HG02870 (cell line): Measurements from ENCODE around the gene ATP11A.
"Not testable (repeated sequence)": the region's sequence is repeated elsewhere in the genome, so short reads cannot be mapped to it uniquely, and the experiment has no call there.

Experiments used
- ATAC-seq: cut with Tn5 transposase; IDR thresholded peaks from one replicate; pipeline ENCODE4 v1.9.1; 2021; ENCODE audit warnings: mild to moderate bottlenecking, moderate library complexity; ENCODE audit not compliant: unreplicated experiment

Gene ATP11A

DNA sequence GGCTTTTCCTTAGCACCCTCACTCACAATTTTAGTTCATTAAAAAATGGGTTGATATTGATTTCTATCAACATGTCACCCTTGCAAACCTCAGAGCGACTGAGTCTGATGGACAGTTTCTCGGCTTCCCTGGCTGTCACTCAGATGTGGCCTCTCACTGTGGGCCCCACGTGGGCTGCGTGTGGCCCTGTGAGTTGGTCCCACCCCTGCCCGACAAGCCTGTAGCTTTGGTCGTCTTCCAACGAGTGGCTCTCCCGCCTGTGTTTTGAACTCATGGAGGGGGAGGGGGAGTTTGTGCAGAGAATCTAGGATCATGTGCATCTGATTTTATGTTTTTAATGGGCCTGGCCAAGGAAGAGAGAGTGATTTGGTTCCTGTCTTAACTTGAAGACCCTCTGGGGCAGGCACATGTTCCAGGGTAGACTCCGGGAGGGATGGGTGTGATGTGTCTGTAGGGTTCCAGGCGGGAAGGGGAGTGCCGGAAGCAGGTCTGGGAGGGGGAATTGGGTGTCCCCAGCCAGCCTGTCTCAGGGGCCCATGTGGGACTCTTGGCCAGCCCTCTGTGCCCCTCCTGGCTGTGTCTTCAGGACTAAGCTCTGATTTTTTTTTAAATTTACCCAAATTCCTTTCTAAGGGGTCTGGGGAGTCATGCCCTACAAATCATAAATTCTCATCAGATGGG, 18.9 kb downstream of the ATP11A start:
- no peak for ATAC-seq

DNA sequence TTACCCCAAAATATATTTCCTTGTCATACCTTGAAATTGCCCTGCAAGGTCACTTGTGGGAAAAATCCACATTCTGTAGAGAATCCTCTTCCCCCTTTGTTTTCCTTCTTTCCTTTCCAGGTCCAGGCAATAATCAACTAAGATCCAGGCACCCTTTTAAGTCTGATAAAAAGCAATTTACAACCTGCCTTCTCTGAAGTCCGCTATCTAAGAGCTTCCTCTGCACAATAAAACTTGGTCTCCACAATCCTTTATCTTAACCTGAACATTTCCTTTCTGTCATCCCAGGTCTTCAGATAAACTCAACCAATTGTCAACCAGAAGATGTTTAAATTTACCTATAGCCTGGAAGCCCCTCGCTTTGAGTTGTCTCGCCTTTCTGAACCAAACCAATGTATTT, 19.5 kb downstream of the ATP11A start:
- ATAC-seq = not testable (repeated sequence)

DNA sequence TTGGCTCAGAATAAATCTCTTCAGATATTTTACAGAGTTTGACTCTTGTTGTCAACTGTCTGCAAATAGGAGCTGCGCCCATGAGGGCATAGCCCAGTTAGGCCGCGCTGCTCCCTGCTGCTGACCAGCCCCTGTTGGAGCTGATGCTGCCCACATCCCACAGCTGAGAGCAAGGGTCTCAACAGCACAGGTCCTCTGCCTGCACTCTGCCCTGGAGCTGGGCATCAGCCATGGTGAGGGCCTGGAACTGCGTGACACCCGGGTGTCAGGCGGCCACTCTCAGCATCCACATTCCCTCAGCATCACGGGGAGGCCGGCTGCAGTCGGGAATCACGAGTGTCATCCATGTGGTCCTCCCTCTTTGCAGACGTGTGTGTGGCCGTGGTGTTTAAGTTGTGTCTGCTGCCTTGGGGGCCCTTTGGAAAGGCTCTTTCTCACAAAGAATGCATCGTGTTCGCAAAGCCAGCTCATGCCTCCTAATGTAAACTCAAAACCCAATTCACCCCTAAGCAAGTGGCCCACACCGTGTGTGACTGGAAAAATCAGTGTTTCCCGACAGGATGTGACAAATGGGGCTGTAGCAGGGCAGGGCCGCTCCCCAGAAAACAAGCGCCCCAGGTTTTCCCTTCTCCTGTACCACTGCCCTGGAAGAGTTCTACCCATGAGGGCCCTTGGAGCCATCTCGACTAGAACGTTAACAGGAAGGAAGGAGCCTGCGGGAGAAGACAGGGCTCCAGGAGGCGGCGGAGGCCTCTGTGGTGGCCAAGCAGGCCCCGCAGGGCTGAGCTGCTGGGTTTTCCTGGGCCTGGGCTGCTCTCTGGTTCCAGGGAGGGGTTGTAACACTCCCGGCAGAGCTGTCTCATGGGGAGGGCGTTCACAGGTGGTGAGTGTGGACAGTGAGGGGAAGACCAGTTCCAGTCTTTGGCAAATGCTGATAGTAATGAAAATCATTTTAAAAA, 20.3 kb downstream of the ATP11A start:
- no peak for ATAC-seq

DNA sequence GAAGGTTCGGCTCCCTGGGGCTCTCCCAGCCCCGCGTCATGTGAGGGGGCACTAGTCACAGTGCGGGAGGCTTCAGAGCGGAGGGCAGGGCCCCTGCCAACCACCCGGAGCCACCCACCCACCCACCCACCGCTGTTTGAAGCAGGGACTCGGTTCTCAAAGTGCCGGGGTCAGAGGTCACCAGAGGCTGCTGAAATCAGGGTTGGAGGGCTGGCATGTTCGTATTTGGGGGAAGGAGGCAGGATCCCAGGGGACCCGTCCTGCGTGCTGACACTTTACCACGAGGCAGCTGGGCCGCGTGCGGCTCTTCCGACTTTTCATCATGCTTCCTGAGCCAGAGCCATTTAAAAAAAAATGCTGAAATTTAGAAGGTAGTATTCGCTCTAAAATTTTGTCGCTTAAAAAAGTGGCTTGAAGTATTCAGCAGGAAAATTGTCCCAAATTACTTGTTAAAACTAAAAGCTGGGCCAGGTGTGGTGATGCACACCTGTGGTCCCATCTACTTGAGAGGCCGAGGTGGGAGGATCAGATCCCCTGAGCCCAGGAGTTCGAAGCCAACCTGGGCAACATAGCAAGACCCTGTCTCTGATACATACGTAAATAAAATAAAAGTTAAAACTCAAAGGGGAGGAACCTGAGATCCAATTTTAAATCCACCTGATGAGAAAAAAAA, 21.2 kb downstream of the ATP11A start:
- ATAC-seq = no peak

DNA sequence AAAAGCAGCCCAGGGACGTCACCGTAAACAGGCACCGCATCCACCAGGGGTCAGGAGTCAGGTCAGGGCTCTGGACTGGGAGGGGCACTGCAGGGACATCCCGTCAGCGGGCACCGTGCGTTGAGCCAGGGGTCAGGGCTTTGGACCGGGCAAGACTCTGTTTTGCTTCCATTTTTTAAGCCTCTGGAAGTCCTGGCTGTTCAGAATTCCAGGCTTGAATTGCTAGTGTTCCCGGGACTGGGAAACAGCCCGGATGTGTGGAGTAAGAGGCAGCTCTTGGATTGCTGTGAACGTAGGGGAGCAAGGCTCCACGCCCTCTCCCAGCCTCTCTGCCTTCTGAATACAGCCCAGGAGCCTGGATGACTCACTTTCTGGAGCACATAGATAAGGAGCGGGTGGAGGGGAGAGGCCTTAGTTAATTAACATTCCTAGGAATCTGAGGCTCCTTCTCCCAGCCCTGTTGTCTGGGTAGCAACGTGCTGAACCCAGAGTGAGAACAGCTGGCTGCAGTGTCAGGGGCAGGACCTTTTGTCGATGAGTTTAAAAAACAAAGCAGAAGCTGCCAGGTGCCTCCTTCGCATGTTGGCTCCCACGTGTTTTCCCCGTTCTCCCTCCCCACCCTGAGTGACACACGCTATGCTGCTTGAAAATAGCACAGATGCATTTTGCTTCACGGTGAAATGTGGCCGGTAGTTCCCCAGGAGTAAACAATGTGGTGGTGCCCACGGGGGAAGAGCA, 21.9 kb downstream of the ATP11A start:
- ATAC-seq = peak; percentile 69

DNA sequence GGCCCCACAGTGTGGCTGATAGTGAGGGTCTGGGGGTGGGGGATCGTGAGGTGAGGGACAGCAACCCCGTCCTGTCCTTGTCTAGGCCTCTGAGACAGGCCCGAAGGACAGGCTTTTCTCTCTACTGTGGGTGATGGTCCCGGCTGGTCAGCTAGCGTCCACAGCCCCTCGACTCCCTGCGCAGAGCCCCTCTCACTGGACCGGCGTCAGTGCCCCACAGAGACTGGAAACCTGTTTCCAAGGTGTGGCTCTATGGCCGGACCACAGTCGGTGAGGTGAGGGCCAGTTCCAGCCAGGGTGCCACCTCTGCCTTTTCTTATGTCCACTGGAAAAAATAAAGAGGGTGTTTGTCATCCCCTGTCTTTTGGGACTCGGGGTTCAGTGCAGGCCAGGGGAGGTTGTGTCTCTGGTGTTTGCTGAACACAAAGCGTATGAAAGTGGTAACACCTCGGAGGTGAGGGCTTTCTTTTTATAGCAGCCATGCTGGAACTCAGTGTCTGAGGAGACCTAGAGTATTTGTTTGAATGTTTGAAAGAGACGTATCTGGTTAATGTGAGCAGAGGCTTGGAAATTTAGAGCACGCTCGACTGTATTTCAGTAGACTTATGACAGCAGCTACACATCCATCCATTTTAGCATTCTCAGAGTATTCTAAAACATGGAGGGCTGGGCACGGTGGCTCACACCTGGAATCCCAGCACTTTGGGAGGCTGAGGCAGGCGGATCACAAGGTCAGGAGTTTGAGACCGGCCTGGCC, 22.8 kb downstream of the ATP11A start:
- ATAC-seq = no peak

DNA sequence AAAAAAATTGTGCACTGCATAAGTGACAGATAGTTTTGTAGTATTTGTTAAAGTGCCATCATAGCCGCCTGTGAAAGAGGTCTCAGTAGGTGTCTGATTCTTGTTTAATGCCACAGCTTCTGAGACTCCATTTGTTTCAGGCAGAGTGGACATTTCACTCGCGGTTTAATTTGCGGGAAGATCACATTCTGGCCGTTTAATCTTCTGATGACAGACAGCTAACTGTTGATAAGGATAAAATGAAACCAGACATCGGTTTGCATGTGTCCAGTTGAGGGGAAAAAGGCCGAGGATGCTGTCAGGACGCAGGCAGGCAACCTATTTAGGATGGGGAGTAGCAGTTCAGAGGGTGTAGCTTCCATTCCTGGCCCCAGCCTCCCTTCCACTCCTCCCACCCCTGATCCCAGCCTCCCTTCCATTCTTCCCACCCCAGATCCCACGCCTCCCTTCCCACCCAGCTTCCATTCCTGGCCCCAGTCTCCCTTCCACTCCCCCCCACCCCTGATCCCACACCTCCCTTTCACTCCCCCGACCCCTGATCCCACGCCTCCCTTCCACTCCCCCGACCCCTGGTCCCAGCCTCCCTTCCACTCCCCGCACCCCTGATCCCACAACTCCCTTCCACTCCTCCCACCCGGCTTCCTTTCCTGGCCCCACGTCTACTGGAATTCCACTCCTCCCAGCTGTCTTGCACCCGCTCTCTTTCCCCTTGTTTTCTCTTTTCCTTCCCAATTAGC, 23.8 kb downstream of the ATP11A start:
- ATAC-seq = no peak

DNA sequence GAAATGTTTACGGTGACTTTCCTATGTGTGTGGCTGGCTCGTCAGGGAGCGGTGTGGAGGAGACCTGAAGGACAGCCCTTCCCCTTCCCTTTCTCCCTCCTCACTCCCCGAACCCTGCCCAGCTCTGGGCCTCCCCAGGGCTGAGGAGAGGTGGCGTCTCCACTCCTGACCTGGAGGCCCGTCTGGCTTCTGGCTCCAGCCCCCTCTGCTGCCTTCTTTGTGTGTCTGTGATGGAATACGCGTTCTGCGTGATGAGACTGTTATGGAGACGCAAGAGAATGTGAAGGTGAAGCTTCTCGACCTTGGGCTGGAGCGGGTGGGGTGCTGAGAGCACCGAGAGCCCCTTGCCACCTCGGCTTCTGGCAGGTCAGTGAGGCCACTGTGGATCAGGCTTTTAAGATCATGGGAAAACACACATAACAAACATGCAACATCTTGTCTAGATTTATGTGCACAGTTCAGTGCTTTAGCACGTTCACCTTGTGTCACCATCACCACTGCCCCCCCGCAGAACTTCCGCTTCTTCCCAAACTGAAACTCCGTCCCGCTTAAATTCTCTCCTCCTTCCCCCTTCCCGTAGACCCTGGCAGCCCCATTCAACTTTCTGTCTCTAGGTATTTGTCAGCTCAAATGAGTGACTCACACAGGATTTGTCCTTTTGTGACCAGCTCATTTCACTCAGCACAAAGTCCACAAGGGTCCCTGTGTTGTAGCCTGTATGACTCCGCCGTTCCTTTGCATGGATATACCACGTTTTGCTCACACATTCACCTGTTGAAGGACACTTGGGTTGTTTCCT, 24.7 kb downstream of the ATP11A start:
- ATAC-seq = no peak

DNA sequence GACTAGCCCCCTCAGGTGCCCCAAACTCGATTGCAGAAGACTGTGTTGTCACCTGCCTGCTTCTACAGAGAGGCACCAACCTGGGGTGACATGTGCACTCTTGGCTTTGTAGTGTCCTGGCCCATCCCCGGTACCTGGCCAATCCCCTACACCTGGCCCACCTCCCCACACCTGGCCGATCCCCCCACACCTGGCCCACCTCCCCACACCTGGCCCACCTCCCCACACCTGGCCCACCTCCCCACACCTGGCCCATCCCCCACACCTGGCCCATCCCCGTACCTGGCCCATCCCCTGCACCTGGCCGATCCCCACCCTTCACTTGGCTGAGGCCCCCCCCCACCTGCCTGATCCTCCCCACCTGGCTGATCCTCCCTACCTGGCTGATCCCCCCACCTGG, 25.4 kb downstream of the ATP11A start:
- no peak for ATAC-seq

DNA sequence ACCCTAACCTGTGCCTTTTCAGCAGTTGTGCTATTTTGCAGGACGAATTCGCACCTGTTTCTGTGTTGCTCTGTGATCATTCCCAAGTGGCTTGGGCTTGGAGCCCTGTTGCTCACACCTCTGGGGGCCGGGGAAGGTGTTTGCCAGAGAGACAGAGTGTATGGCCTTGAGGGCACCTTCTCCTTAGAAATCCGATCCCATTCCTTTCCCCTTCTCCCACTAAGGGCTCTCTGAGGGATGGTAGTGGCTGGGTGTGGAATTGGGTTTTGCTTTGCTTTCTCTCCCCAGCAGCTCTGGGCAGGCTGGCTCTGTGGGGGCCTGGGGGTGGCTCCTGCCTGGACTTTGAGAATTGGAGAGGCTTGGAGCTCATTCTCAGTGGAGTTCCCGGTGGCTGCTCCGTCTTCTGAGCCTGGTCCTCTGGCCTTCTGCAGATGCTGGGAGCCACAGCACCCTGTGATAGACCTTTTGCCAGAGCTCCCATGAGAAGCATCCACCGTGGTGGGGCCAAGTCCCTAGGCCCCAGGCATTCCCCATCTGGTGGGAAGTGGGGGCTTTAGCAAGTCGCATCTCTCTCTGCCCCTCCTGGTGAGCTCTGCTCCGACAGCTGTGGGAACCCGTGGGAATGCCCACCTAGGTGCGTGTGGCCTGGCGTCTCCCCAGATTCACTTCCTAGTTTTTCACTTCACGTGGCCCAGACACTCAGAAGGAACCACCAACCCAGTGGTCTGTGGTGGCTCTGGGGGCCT, 26.1 kb downstream of the ATP11A start:
- ATAC-seq = no peak

DNA sequence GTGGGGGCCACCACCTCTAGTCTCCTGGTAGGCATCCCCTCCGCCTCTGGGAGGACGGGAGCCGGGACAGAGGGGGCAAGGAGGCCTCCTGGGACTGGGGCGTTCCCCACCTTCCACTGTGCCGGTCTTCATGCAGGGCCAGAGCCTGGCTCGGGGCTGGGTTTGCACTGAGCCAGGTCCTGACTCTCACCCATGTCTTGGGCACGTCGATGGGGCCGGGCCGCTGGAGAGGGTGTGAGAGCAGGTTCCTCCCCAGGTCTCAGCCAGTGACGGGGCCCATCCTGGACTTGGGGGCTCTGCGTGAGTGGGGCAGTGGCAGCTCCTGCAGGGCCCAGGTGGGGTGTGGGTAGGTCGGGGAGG, 26.6 kb downstream of the ATP11A start:
- ATAC-seq = no peak

DNA sequence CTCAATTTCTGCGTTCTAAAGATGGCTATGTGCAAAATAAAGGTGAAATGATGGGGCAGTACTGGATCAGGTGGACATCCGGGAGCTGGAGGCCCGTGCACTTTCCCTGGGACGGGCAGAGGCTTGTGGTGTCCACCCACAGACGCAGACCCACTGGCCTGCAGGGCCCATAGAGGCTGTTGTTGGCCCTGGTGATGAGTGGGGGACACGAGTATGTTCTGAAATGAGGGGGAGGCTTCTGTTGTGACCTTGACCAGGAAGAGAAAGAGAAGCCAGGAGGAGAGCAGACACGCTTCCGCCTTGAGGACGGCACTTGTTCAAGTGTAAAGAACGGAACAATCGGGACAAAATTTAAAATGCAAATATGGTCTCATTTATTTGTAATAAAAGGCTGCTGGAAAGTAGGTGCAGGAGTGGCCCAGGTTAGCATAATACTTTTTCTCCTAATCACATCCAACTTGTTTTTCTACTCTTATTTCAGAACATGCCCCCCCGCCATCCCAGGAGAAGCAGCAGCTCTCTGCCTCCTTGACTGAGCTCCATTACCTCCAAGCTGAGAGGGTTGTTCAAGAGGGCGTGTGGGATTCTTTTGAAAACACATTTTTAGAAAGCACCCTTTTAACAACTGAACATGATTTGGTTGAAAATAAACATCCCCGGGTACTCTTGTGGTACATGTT, 27.1 kb downstream of the ATP11A start:
- no peak for ATAC-seq

DNA sequence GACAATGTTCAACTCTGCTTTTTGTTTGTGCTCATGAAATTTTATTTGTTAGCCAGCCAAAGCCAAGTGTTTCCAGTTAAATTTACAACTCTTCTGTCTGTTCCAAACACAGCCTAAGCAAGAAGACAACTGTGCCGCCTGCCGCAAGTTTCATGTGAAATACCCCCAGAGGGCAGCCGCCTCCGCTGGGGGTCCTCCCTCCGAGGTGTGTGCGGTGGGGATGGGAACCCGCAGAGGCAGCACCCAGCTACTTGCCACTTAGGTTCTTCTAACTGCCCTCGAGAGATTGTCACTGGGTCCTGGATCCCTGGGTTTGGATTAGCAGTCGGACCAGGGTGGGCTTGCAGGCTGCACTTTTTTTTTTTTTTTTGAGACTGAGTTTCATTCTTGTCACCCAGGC, 28.5 kb downstream of the ATP11A start:
- no peak for ATAC-seq

DNA sequence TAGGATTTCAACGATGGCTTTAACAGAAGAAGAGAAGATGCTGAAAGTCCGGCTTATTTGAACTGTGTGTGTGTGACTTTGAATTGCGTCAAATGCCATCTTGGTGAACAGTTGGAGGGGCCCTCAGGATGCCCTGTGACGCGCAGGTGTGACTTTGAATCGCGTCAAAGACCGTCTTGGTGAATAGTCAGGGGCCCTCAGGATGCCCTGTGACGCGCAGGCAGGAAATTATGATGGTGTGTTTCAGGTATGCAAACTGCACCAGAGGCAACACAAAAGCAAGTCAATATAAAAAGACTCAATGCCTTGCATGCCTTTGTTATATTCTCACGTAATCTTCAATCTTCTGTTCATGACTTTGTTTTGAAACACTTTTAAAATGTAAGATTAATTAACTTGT, 29.2 kb downstream of the ATP11A start:
- no peak for ATAC-seq

DNA sequence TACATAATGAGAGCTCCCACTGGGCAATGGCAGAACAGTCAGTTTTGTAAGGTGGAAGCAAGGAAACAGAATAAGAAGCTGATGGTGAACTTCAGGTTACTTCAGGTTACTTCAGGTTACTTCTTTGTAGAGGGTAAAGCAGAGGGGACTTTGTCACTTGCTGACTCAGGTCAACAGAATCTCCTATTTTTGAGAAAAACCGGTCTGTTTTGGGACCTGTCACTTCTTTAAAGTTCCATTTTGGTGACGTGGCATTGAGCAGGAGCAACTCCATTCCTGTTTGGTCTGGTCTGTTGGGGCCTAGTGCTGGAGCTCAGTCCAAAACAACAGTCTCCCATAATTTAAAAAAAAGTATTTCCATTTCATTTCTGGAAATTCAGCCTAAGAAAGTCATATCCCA, 29.7 kb downstream of the ATP11A start:
- no peak for ATAC-seq

DNA sequence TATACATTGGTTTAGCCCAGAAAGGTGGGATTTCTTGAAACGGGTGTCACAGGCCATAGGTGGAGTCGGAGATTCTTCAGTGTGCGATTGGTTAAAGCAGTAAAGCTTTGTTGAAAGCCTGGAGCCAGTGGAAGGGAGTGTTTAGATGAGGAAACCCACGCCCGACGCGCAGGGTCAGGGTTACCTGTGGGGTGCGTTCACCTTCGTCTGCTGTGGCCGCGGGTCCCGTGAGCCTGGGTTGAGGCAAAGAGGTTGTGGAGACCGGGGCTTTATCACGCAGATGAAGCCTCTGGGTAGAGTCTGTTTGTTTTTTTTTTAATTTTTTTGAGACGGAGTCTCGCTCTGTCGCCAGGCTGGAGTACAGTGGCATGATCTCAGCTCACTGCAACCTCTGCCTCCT, 30.4 kb downstream of the ATP11A start:
- ATAC-seq = no peak

DNA sequence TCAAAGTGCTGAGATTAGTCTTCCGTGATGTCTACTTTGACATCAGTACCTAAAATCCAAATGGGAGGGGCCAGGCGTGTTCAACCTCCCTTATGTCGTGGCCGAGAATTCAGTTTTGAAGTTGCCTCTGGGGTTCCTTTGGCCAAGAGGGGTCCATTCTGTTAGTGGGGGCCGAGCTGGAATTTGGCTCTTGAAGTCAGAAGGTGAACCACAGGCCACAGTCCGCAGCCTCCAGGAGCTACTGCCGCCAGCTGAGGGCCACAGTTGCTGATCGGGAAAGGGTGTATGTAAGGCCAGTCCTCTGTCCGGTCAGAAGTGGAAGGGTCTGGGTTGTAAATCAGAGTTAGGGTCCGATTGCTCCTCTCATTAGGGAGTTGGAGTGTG, 31.0 kb downstream of the ATP11A start:
- no peak for ATAC-seq
